Osteocyte (in vitro differentiated cells): Measurements from ENCODE around the gene PLEKHJ1. TPM values are rescaled to one million over a fixed set of nuclear protein-coding genes. Genes with fewer than 3 reads are reported as not detected.

Experiments
- DNase-seq: peaks from one replicate; pipeline ENCODE4 v3.0.0; 2021; ENCODE audit warnings: mixed read lengths; ENCODE audit not compliant: unreplicated experiment; ENCODE audit errors: extremely low spot score
- H3K27ac Mint-ChIP-seq: one replicate; pipeline ENCODE4 v1.8.0; 2021; ENCODE audit warnings: mild to moderate bottlenecking, mixed read lengths; ENCODE audit not compliant: unreplicated experiment
- H3K27me3 Mint-ChIP-seq: one replicate; pipeline ENCODE4 v1.8.0; 2021; ENCODE audit warnings: mixed read lengths; ENCODE audit not compliant: unreplicated experiment
- H3K36me3 Mint-ChIP-seq: one replicate; pipeline ENCODE4 v1.8.0; 2021; ENCODE audit warnings: mixed read lengths; ENCODE audit not compliant: unreplicated experiment
- H3K4me1 Mint-ChIP-seq: one replicate; pipeline ENCODE4 v1.8.0; 2021; ENCODE audit warnings: mixed read lengths; ENCODE audit not compliant: unreplicated experiment
- H3K4me3 Mint-ChIP-seq: one replicate; pipeline ENCODE4 v1.8.0; 2021; ENCODE audit warnings: mild to moderate bottlenecking, moderate library complexity, mixed read lengths; ENCODE audit not compliant: unreplicated experiment
- H3K9me3 Mint-ChIP-seq: one replicate; pipeline ENCODE4 v1.8.0; 2021; ENCODE audit warnings: mixed read lengths; ENCODE audit not compliant: unreplicated experiment
- total RNA-seq: library from RNA; stranded (reverse); gene quantifications from 2 replicates; pipeline ENCODE4 v1.2.1, GENCODE V29; 2021
- TF ChIP-seq, protein P1 (sequence below): fragments of 200-600 bp; sonication (generic); IDR thresholded peaks from 2 replicates; pipeline ENCODE4 v1.5.0; 2021; ENCODE audit warnings: antibody characterized with exemption, mild to moderate bottlenecking, moderate library complexity

Gene PLEKHJ1
- total RNA-seq, 1 donor from 2014 or later, result 40.7 TPM

DNA sequence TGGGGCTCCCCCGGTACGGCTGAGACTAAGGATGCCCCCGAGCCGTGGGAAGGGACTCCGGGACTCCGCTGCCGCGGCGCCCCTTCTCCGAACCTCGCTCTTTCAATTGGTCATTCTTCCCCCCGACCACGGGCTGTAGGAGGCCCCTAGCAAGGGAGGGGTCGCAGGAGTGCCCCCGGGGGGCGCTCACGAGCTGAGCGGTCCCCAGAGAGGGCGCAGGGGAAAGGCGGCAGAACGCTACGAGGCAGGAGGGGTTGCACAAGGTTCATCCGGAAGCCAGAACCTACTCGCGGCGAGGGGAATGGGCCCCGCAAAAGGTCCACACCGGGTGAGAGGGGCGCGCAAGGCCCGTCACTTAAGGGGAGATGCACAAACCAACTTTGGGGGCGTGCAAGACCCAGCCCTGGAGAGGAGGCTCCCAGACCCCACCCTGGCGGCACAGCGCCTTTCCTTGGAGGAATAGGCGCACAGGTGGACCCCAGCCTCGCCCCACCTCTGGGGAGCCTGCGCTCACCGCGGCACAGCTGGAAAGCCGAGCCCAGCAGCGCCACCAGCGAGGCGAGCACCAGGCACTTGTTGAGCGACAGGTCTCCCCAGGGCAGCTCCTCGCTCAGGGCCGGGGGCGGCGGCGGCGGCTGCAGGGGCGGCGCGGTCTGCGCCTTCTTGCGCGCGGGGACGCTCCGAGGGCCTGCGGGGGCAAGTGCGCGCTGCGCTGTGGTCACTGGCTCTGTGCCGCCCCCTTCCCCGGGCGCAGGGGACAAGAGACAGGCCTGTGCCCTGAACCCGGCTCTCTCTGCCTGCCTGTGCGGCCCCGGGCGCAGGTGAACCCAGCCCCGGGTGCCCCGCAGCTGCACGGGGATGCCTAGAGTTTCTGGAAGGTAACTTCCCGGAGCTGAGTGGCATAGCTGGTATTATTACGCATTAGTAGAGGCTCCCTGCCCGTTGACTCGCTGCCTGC, 17.3 kb upstream of the PLEKHJ1 start:
- no peaks in the 10 kb centered on the region for H3K9me3 Mint-ChIP-seq
- DNase-seq, result no peak
- H3K36me3 Mint-ChIP-seq, result no peaks in the 10 kb centered on the region
- no peak overlapping the region for H3K4me3 Mint-ChIP-seq
- peaks cover 6% of the 10 kb centered on the region for H3K4me1 Mint-ChIP-seq
- H3K27ac Mint-ChIP-seq, result no peak overlapping the region
- TF ChIP-seq, protein P1, sequence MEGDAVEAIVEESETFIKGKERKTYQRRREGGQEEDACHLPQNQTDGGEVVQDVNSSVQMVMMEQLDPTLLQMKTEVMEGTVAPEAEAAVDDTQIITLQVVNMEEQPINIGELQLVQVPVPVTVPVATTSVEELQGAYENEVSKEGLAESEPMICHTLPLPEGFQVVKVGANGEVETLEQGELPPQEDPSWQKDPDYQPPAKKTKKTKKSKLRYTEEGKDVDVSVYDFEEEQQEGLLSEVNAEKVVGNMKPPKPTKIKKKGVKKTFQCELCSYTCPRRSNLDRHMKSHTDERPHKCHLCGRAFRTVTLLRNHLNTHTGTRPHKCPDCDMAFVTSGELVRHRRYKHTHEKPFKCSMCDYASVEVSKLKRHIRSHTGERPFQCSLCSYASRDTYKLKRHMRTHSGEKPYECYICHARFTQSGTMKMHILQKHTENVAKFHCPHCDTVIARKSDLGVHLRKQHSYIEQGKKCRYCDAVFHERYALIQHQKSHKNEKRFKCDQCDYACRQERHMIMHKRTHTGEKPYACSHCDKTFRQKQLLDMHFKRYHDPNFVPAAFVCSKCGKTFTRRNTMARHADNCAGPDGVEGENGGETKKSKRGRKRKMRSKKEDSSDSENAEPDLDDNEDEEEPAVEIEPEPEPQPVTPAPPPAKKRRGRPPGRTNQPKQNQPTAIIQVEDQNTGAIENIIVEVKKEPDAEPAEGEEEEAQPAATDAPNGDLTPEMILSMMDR, result peak; percentile 30
- H3K27me3 Mint-ChIP-seq, result no peaks in the 10 kb centered on the region

DNA sequence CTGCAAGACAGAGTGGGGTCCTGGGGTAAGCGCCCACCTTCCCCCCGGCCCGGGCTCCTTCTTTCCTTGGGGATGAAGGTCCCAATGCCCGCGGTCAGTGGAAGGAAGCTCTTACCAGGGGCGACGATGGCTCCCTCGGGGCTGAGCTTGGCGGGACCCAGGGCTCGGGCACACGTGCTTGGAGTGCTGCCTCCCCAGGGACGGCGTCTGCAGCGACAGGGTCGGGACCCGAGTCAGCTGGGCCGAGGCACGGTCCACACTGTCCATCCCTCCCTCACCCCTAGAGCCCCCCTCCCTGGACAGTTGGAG, 16.6 kb upstream of the PLEKHJ1 start:
- Mint-ChIP-seq H3K36me3 (no peaks in the 10 kb centered on the region), H3K4me1 (peaks cover 6% of the 10 kb centered on the region), H3K27me3 (no peaks in the 10 kb centered on the region), H3K4me3 (no peak overlapping the region), H3K27ac (no peak overlapping the region), H3K9me3 (no peaks in the 10 kb centered on the region)
- TF ChIP-seq, protein P1, result no peak
- DNase-seq, result no peak

- H3K9me3 Mint-ChIP-seq, result no peaks in the 10 kb centered on the region
- H3K4me3 Mint-ChIP-seq, result no peak overlapping the region
- no peak for DNase-seq
- peaks cover 6% of the 10 kb centered on the region for H3K4me1 Mint-ChIP-seq
- no peak overlapping the region for H3K27ac Mint-ChIP-seq
- no peaks in the 10 kb centered on the region for H3K36me3 Mint-ChIP-seq
- no peaks in the 10 kb centered on the region for H3K27me3 Mint-ChIP-seq
- TF ChIP-seq, protein P1, result no peak
Observed at GRCh38 chr19:2252055-2252796, 16.1 kb upstream of the PLEKHJ1 start.

GRCh38 chr19:2251106-2252054, 15.3 kb upstream of the PLEKHJ1 start:
- H3K9me3 Mint-ChIP-seq, result no peaks in the 10 kb centered on the region
- DNase-seq, result no peak
- no peak overlapping the region for H3K27ac Mint-ChIP-seq
- TF ChIP-seq, protein P1, result no peak
- H3K36me3 Mint-ChIP-seq, result no peaks in the 10 kb centered on the region
- no peak overlapping the region for H3K4me3 Mint-ChIP-seq
- no peaks in the 10 kb centered on the region for H3K27me3 Mint-ChIP-seq
- H3K4me1 Mint-ChIP-seq, result peaks cover 6% of the 10 kb centered on the region
